GM19351 (cell line): Measurements from ENCODE around the gene GAPDH.
"Not testable (repeated sequence)": the region's sequence is repeated elsewhere in the genome, so short reads cannot be mapped to it uniquely, and the experiment has no call there.

Experiments used
- ATAC-seq: cut with Tn5 transposase; IDR thresholded peaks from one replicate; pipeline ENCODE4 v1.9.1; 2021; ENCODE audit warnings: mild to moderate bottlenecking, moderate library complexity; ENCODE audit not compliant: unreplicated experiment

Gene GAPDH

GRCh38 chr12:6558014-6558760, 23.9 kb downstream of the GAPDH start:
- ATAC-seq: not testable (repeated sequence)

- no peak for ATAC-seq
Observed at GRCh38 chr12:6559500-6559899, 25.2 kb downstream of the GAPDH start.

- no peak for ATAC-seq
Observed at GRCh38 chr12:6560501-6561205, 26.3 kb downstream of the GAPDH start.

- no peak for ATAC-seq
Observed at GRCh38 chr12:6562881-6563280, 28.6 kb downstream of the GAPDH start.

- ATAC-seq: no peak
Observed at GRCh38 chr12:6563448-6564050, 29.2 kb downstream of the GAPDH start.

- no peak for ATAC-seq
Observed at GRCh38 chr12:6567112-6567670, 32.9 kb downstream of the GAPDH start.

GRCh38 chr12:6569312-6569711, 35.0 kb downstream of the GAPDH start:
- ATAC-seq: no peak

GRCh38 chr12:6569786-6570185, 35.5 kb downstream of the GAPDH start:
- no peak for ATAC-seq

- no peak for ATAC-seq
Observed at GRCh38 chr12:6570264-6570887, 36.1 kb downstream of the GAPDH start.

- ATAC-seq: no peak
Observed at GRCh38 chr12:6573001-6573400, 38.7 kb downstream of the GAPDH start.

- ATAC-seq: no peak
Observed at GRCh38 chr12:6574576-6575295, 40.4 kb downstream of the GAPDH start.

- ATAC-seq: no peak
Observed at GRCh38 chr12:6575648-6576047, 41.3 kb downstream of the GAPDH start.

GRCh38 chr12:6582196-6582595, 47.9 kb downstream of the GAPDH start:
- no peak for ATAC-seq

- no peak for ATAC-seq
Observed at GRCh38 chr12:6582959-6583358, 48.6 kb downstream of the GAPDH start.

GRCh38 chr12:6584293-6584692, 50.0 kb downstream of the GAPDH start:
- no peak for ATAC-seq

- ATAC-seq: not testable (repeated sequence)
Observed at GRCh38 chr12:6586569-6586968, 52.3 kb downstream of the GAPDH start.
